AG04449 (cell line): ENCODE data around the gene OBSL1.

Experiments used
- CTCF ChIA-PET: fragments of 350-600 bp; formaldehyde crosslinking; extraction: SDS; loops from one replicate; lab custom pipeline; 2021; ENCODE audit warnings: antibody characterized with exemption; lab: Yijun Ruan, JAX
- POLR2A ChIA-PET: fragments of 400-600, 350-600 bp; formaldehyde crosslinking; extraction: SDS; loops from one replicate; lab custom pipeline; 2020; ENCODE audit warnings: antibody characterized with exemption, inconsistent platforms; lab: Yijun Ruan, JAX
- DNase-seq: peaks from one replicate; pipeline ENCODE4 v3.0.0-alpha.2; 2010; ENCODE audit warnings: low read depth, low spot score
- H3K4me3 ChIP-seq: 2 replicates; pipeline ENCODE4 v1.5.1; 2011; ENCODE audit warnings: low read depth, mild to moderate bottlenecking, control low read depth, low read length
- CTCF ChIP-seq: IDR thresholded peaks from one replicate; pipeline ENCODE4 v1.5.1; 2011; ENCODE audit warnings: mild to moderate bottlenecking, moderate library complexity, low read length, control low read depth, inconsistent platforms; ENCODE audit not compliant: insufficient read depth; ENCODE audit errors: missing control alignments

OBSL1 gene

GRCh38 chr2:219540784-219541504 is 30.4 kb downstream of the OBSL1 start:
- ChIA-PET CTCF (interaction anchor here (0.6 to 10.5 kb wide), 51 partner anchors 8 to 196 kb away, joined by 3 to 206 read pairs (median 4); partner anchors contain the start of genes GMPPA and STK11IP), POLR2A (interaction anchor here (1.1 kb wide), 1 partner anchor 148 kb away, joined by 3 read pairs; no protein-coding TSS in a partner anchor)
- DNase-seq: no peak
- no peak for TF ChIP-seq CTCF
- H3K4me3 ChIP-seq: no peak overlapping the region

- no peak for TF ChIP-seq CTCF
- POLR2A ChIA-PET: interaction anchor here (1.1 kb wide), 1 partner anchor 149 kb away, joined by 3 read pairs; no protein-coding TSS in a partner anchor
- CTCF ChIA-PET: interaction anchor here (0.9 to 10.5 kb wide), 19 partner anchors 7 to 197 kb away, joined by 3 to 206 read pairs (median 6); partner anchors contain the start of gene GMPPA
- H3K4me3 ChIP-seq: no peak overlapping the region
- no peak for DNase-seq
Measured at GRCh38 chr2:219539926-219540678, 31.2 kb downstream of the OBSL1 start.

GRCh38 chr2:219538956-219539788 is 32.2 kb downstream of the OBSL1 start:
- CTCF ChIA-PET: interaction anchor here (1.1 to 10.5 kb wide), 8 partner anchors 13 to 151 kb away, joined by 3 to 206 read pairs (median 38); a partner anchor contains a TSS
- TF ChIP-seq CTCF: no peak
- no peak overlapping the region for H3K4me3 ChIP-seq
- DNase-seq: no peak
- POLR2A ChIA-PET: interaction anchor here (0.6 kb wide), 1 partner anchor 63 kb away, joined by 3 read pairs; no protein-coding TSS in a partner anchor

GRCh38 chr2:219538504-219538951 is 32.8 kb downstream of the OBSL1 start:
- POLR2A ChIA-PET: no interaction called here
- CTCF ChIA-PET: interaction anchor here (1.1 to 10.5 kb wide), 10 partner anchors 12 to 151 kb away, joined by 3 to 206 read pairs (median 12); a partner anchor contains a TSS
- TF ChIP-seq CTCF: no peak
- no peak overlapping the region for H3K4me3 ChIP-seq
- DNase-seq: no peak

- DNase-seq: no peak
- CTCF ChIA-PET: interaction anchor here (1.1 to 10.5 kb wide), 12 partner anchors 12 to 158 kb away, joined by 3 to 206 read pairs (median 10); a partner anchor contains a TSS
- TF ChIP-seq CTCF: no peak
- POLR2A ChIA-PET: no interaction called here
- H3K4me3 ChIP-seq: no peak overlapping the region
Measured at GRCh38 chr2:219537657-219538488, 33.5 kb downstream of the OBSL1 start.
